AG10803 (cell line): ENCODE measurements around the gene APH1B.
"Not testable (repeated sequence)": the region's sequence is repeated elsewhere in the genome, so short reads cannot be mapped to it uniquely, and the experiment has no call there.

Source experiments
- DNase-seq: peaks from one replicate; pipeline ENCODE4 v3.0.0; 2010; ENCODE audit warnings: low read depth
- H3K4me3 ChIP-seq: 2 replicates; pipeline ENCODE4 v1.5.1; 2011; ENCODE audit warnings: mild to moderate bottlenecking, low read length, control low read depth
- CTCF ChIP-seq: conservative IDR thresholded peaks from 2 replicates; pipeline ENCODE4 v1.5.1; 2011; ENCODE audit warnings: mild to moderate bottlenecking, low read length, control low read depth, inconsistent platforms

The APH1B gene

DNA sequence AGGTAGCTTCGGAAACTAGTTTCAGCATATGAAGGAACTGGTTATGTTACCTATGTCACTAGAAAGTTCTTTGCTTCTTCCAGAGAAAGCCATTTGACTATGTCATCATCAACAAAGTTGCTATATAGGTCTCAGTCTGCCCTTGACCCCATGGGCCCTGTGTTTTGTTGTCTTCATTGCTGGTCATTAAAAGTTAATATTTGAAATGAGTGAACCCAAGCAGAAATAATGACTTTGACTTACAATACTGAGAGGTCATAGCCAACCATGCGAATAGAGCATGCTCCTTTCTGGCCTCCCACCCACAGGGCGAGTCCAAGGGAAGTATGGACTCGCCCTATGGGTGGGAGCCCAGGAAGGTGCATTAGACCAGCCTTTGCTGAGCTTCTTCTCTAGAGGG lies 40.9 kb downstream of the APH1B start:
- H3K4me3 ChIP-seq = no peak overlapping the region
- no peak for TF ChIP-seq CTCF
- no peak for DNase-seq

DNA sequence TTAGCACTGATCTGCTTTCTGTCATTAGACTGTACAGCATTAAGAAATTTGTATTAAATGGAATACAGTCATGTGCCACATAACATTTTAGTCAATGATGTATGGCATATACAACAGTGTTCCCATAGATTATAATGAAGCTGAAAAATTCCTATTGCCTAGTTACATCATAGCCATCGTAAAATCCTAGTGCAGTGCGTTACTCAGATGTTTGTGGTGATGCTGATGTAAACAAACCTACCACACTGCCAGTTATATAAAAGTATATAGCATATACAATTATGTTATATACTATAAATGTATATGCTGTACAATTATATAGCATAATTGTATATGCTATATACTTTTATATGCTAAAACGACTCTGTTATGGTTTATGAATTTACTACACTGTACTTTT lies 41.7 kb downstream of the APH1B start:
- DNase-seq = no peak

DNA sequence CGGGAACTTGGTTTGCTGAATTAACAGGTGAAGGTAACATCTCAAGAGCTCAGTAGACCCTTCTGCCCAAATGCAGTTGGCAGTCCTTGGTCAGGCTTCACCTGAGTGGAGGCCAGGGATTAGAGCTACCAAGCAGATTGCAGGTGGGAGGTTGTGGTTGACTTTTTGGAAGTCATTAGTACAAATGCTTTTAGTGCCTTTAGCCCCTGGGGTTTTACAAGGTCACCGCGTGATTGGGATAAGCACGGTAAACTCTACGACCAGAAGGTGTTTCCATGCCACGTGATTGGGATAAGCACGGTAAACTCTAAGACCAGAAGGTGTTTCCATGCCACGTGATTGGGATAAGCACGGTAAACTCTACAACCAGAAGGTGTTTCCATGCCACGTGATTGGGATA lies 43.0 kb downstream of the APH1B start:
- not testable (repeated sequence) for H3K4me3 ChIP-seq, DNase-seq

More for the DNA sequence above, 41.7 kb downstream of the APH1B start:
- TF ChIP-seq CTCF = no peak
- no peak overlapping the region for H3K4me3 ChIP-seq

GRCh38 chr15:63320981-63321380 lies 43.6 kb downstream of the APH1B start:
- not testable (repeated sequence) for H3K4me3 ChIP-seq, DNase-seq

DNA sequence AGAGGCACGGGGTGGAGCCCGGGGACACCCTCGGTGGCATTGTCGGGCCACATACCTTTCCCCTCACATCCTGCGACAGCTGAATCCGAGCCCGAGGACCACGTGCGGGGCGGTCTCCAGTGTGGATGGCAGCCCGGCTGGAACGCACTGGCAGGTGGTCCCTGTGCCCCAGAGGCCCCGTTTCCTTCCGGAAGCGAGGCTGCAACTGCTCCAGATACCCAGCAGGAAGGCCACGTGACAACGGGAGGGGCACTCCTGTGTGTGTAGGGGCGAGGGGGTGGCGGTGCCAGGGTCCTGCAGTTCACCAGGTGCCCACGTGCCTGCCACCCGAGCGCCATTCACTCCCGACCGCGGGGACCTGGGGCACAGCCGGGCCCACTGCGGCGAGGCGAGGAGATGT lies 44.1 kb downstream of the APH1B start:
- no peak overlapping the region for H3K4me3 ChIP-seq
- DNase-seq = no peak
- TF ChIP-seq CTCF = no peak

DNA sequence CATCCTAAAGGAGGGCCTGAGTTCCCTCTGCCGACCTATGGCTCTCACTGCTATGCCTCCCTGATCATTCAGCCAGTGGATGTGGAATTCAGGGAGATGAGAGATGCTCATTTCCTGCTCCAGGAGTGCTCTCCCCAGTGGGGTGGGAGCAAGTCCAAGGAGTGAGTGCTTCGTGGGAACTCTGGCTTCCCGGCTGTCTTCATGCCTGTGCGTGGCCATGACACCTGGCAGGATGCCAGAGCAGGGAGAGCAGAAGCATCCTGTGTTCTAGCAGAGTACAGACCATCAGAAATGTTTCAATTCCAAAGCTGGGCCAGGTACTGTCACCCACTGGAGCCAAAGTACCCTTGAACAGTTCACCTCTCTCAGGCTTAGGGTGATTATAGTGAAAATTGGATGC lies 45.1 kb downstream of the APH1B start:
- peak; percentile 55 for DNase-seq
- no peak for TF ChIP-seq CTCF

GRCh38 chr15:63323798-63324563 lies 46.6 kb downstream of the APH1B start:
- no peak for TF ChIP-seq CTCF
- H3K4me3 ChIP-seq = no peak overlapping the region
- peak; percentile 29 for DNase-seq

More for the DNA sequence above, 45.1 kb downstream of the APH1B start:
- H3K4me3 ChIP-seq = no peak overlapping the region

DNA sequence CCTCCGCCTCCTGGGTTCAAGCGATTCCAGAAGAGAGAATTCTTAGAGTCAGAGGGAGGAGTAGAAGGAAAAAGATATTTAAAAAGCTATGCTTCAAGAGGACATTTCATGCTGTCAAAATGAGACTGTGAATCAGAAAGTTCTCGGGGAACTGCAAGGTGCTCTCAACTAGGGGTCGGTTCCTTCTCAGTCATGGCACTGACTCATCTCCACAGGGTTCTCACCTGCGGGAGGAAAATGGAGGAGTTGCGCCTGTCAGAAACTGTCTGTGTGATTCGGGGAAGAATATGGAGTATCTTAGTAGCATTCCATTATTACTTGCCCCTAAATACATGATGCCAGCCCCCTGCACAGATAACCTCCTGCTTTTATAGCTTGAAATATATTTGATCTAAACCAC lies 47.4 kb downstream of the APH1B start:
- no peak for TF ChIP-seq CTCF
- no peak overlapping the region for H3K4me3 ChIP-seq

More for the DNA sequence above, 47.4 kb downstream of the APH1B start:
- no peak for DNase-seq
